Lower leg skin (tissue), 3 donors: ENCODE results near the gene EGFL7.

Source experiments
- POLR2A ChIP-seq, 2 donors: fragments of 450-650 bp; IDR thresholded peaks; one replicate each; pipeline ENCODE4 v1.6.1; 2016 to 2017; ENCODE audit warnings: antibody characterized with exemption in 2 of 2, mild to moderate bottlenecking in 1 of 2, moderate library complexity in 1 of 2
- TF ChIP-seq, protein P1 (sequence below), 3 donors: fragments of 450-650 bp; IDR thresholded peaks; one replicate each; pipeline ENCODE4 v1.5.1; 2016; ENCODE audit warnings: antibody characterized with exemption in 3 of 3, mild to moderate bottlenecking in 3 of 3, moderate library complexity in 2 of 3

DNA sequence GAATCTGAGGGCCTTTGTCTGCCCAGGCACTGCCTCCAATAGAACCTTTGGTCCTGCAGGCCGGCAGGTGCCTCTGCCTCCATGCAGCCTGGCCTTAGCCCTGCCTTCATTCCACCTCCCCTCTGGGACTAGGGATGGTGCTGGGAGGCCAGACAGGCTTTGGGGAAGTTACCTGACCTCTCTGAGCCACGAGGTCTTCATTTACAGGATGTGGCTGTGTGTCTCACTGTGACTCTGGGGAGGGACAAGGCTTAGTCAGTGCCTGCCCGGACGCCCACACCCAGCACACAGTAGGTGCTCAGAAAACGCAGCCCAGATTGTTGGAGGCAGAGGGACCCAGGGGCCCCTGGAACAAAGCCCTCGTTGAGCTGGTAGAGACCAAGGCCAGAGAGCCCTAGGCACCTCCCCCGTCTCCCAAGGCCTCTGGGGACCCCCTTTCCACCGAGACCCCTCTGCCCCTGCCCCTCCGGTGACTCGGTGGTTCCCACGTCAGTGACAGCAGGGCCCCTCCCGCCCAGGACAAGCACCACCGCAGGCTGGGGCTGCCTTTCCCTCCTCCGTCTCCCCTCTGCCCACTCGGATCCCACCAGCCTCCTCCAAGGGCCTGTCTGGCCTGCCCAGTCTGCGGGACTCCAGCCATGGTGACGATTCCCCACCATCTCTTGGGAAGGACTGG, 46.9 kb upstream of the EGFL7 start:
- TF ChIP-seq POLR2A (IDR thresholded peaks at IDR 0.05): no peak
- TF ChIP-seq, protein P1, sequence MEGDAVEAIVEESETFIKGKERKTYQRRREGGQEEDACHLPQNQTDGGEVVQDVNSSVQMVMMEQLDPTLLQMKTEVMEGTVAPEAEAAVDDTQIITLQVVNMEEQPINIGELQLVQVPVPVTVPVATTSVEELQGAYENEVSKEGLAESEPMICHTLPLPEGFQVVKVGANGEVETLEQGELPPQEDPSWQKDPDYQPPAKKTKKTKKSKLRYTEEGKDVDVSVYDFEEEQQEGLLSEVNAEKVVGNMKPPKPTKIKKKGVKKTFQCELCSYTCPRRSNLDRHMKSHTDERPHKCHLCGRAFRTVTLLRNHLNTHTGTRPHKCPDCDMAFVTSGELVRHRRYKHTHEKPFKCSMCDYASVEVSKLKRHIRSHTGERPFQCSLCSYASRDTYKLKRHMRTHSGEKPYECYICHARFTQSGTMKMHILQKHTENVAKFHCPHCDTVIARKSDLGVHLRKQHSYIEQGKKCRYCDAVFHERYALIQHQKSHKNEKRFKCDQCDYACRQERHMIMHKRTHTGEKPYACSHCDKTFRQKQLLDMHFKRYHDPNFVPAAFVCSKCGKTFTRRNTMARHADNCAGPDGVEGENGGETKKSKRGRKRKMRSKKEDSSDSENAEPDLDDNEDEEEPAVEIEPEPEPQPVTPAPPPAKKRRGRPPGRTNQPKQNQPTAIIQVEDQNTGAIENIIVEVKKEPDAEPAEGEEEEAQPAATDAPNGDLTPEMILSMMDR (IDR thresholded peaks at IDR 0.05): no peak
